Trophoblast cell (in vitro differentiated cells and primary cell): ENCODE results near the gene TRIM9.
A peak's percentile ranks its signal among the peaks of the same experiment; 100 is the strongest.

Experiments used
- DNase-seq, 2 donors: peaks; one replicate each; pipeline ENCODE4 v3.0.0-alpha.2; 2016
- H2AFZ ChIP-seq: 2 replicates; pipeline ENCODE4 v1.6.1; 2013; ENCODE audit warnings: low read length, moderate library complexity, mild to moderate bottlenecking; ENCODE audit not compliant: insufficient read depth, poor library complexity
- H2AK5ac ChIP-seq: 2 replicates; pipeline ENCODE4 v1.6.1; 2013; ENCODE audit warnings: mild to moderate bottlenecking, low read length
- H2BK120ac ChIP-seq: 2 replicates; pipeline ENCODE4 v1.6.1; 2013; ENCODE audit warnings: low read length, mild to moderate bottlenecking, moderate library complexity; ENCODE audit not compliant: insufficient read depth, poor library complexity
- H2BK12ac ChIP-seq: 2 replicates; pipeline ENCODE4 v1.6.1; 2013; ENCODE audit warnings: mild to moderate bottlenecking, low read length, moderate library complexity
- H2BK5ac ChIP-seq: 2 replicates; pipeline ENCODE4 v1.6.1; 2013; ENCODE audit warnings: low read length, low read depth, moderate library complexity, mild to moderate bottlenecking; ENCODE audit not compliant: poor library complexity
- H3K14ac ChIP-seq: 2 replicates; pipeline ENCODE4 v1.6.1; 2013; ENCODE audit warnings: mild to moderate bottlenecking, low read length
- H3K18ac ChIP-seq: 2 replicates; pipeline ENCODE4 v1.6.1; 2013; ENCODE audit warnings: mild to moderate bottlenecking, low read length
- H3K23ac ChIP-seq: 2 replicates; pipeline ENCODE4 v1.6.1; 2013; ENCODE audit warnings: low read length
- H3K27ac ChIP-seq: 2 replicates; pipeline ENCODE4 v1.5.1; 2013; ENCODE audit warnings: low read depth, mild to moderate bottlenecking, inconsistent platforms, low read length, moderate library complexity
- H3K27me3 ChIP-seq: 2 replicates; pipeline ENCODE4 v1.6.1; 2013; ENCODE audit warnings: inconsistent platforms, mild to moderate bottlenecking, low read length, moderate library complexity; ENCODE audit not compliant: insufficient read depth
- H3K36me3 ChIP-seq, 2 experiments: 1 replicate in 1 of 2; 2 replicates in 1 of 2; pipeline ENCODE4 v1.6.1; 2013; ENCODE audit warnings: low read length in 2 of 2, mild to moderate bottlenecking in 2 of 2, moderate library complexity in 1 of 2; ENCODE audit not compliant: insufficient read depth in 2 of 2, control insufficient read depth in 1 of 2
- H3K4ac ChIP-seq: 2 replicates; pipeline ENCODE4 v1.6.1; 2013; ENCODE audit warnings: low read depth, mild to moderate bottlenecking, low read length, moderate library complexity
- H3K4me1 ChIP-seq, 2 experiments: 1 replicate in 1 of 2; 2 replicates in 1 of 2; pipeline ENCODE4 v1.6.1; 2013; ENCODE audit warnings: low read length in 2 of 2, mild to moderate bottlenecking in 2 of 2, moderate library complexity in 1 of 2; ENCODE audit not compliant: insufficient read depth in 2 of 2, control insufficient read depth in 1 of 2
- H3K4me2 ChIP-seq: 2 replicates; pipeline ENCODE4 v1.6.1; 2013; ENCODE audit warnings: inconsistent platforms, mild to moderate bottlenecking, low read length, moderate library complexity
- H3K4me3 ChIP-seq: 2 replicates; pipeline ENCODE4 v1.5.1; 2013; ENCODE audit warnings: mild to moderate bottlenecking, low read depth, low read length, inconsistent platforms
- H3K79me1 ChIP-seq: one replicate; pipeline ENCODE4 v1.6.1; 2013; ENCODE audit warnings: low read length
- H3K79me2 ChIP-seq: 2 replicates; pipeline ENCODE4 v1.6.1; 2013; ENCODE audit warnings: low read length, mild to moderate bottlenecking; ENCODE audit not compliant: control insufficient read depth, insufficient read depth, poor library complexity
- H3K9ac ChIP-seq: 2 replicates; pipeline ENCODE4 v1.6.1; 2013; ENCODE audit warnings: mild to moderate bottlenecking, low read length
- H3K9me3 ChIP-seq: 2 replicates; pipeline ENCODE4 v1.6.1; 2013; ENCODE audit warnings: low read depth, mild to moderate bottlenecking, control low read depth, inconsistent platforms, low read length; ENCODE audit not compliant: insufficient read depth
- H4K12ac ChIP-seq: 2 replicates; pipeline ENCODE4 v1.6.1; 2013; ENCODE audit warnings: low read depth, mild to moderate bottlenecking, low read length, moderate library complexity
- H4K8ac ChIP-seq: 2 replicates; pipeline ENCODE4 v1.6.1; 2013; ENCODE audit warnings: low read depth, mild to moderate bottlenecking, low read length, moderate library complexity
- H4K91ac ChIP-seq: one replicate; pipeline ENCODE4 v1.6.1; 2013; ENCODE audit warnings: low read depth, mild to moderate bottlenecking, low read length, moderate library complexity
- WGBS: extraction: QIAGEN DNeasy Blood & Tissue Kit; methylation state at CpG from one replicate; pipeline ENCODE4 v1.1.7; 2013; ENCODE audit warnings: missing lambda C conversion rate; ENCODE audit not compliant: insufficient read length, insufficient coverage; ENCODE audit errors: extremely low coverage; 5-methylcytosine and 5-hydroxymethylcytosine counted together

Gene TRIM9

DNA sequence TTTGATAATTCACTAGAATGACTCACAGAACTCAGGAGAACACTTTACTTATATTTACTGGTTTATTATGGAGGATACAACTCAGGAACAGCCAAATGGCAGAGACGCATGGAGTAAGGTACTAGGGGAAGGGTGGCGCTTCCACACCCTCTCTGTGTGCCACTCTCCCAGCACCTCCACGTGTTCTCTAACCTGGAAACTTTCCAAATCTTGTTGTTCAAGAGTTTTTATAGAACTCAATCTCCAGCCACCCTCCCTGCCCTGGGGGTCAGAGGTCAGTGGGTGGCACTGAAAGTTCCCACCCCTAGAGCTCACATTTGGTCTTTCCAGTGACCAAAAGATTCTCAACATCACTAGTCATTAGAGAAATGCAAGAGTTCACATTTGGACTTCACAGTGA is 13.2 kb downstream of the TRIM9 start:
- no peaks in the 10 kb centered on the region for H3K79me1 ChIP-seq
- no peaks in the 10 kb centered on the region for H3K4me1 ChIP-seq
- H3K27me3 ChIP-seq: no peaks in the 10 kb centered on the region
- no peak overlapping the region for H3K27ac ChIP-seq
- no peak overlapping the region for H2AFZ ChIP-seq
- no peaks in the 10 kb centered on the region for H3K9me3 ChIP-seq
- no peak overlapping the region for H3K18ac ChIP-seq
- H2BK120ac ChIP-seq: no peak overlapping the region
- H4K8ac ChIP-seq: no peak overlapping the region
- H3K14ac ChIP-seq: no peak overlapping the region
- no peak overlapping the region for H3K23ac ChIP-seq
- H3K4ac ChIP-seq: no peak overlapping the region
- no peak overlapping the region for H2AK5ac ChIP-seq
- H2BK12ac ChIP-seq: no peak overlapping the region
- H3K79me2 ChIP-seq: no peaks in the 10 kb centered on the region
- H3K4me3 ChIP-seq: no peak overlapping the region
- no peak overlapping the region for H4K12ac ChIP-seq
- H2BK5ac ChIP-seq: no peak overlapping the region
- no CpG with 5 or more reads among the region's 3 CpGs for WGBS
- DNase-seq: no peak
- H3K36me3 ChIP-seq: no peaks in the 10 kb centered on the region
- H3K4me2 ChIP-seq: no peak overlapping the region
- no peak overlapping the region for H4K91ac ChIP-seq
- H3K9ac ChIP-seq: peak overlapping the region; percentile 36

DNA sequence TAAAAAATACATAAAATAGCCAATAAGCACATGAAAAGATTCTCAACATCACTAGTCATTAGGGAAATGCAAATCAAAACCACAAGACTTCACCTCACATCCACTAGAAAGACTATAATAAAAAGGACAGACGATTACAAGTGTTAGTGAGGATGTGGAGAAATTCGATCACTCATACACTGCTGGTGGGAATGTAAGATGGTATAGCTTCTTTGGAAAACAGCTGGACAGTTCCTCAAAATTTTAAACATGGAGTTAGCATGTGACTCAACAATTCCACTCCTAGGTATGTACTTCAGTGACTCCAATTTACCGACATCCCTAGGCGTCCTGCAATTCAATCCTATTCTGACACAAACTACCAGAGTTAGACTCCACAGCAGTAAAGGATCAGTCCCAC is 13.7 kb downstream of the TRIM9 start:
- H3K36me3 ChIP-seq: no peaks in the 10 kb centered on the region
- WGBS: no CpG with 5 or more reads among the region's 4 CpGs
- no peak overlapping the region for H3K4ac ChIP-seq
- H2BK5ac ChIP-seq: no peak overlapping the region
- no peak overlapping the region for H3K4me3 ChIP-seq
- no peak overlapping the region for H2AFZ ChIP-seq
- no peaks in the 10 kb centered on the region for H3K9me3 ChIP-seq
- no peak overlapping the region for H2AK5ac ChIP-seq
- no peak overlapping the region for H3K23ac ChIP-seq
- H4K12ac ChIP-seq: no peak overlapping the region
- H3K18ac ChIP-seq: no peak overlapping the region
- H3K79me2 ChIP-seq: no peaks in the 10 kb centered on the region
- peak in 1 of 2 donors; percentile 10 for DNase-seq
- H3K4me1 ChIP-seq: no peaks in the 10 kb centered on the region
- H3K9ac ChIP-seq: no peak overlapping the region
- H3K27me3 ChIP-seq: no peaks in the 10 kb centered on the region
- H4K91ac ChIP-seq: no peak overlapping the region
- H3K14ac ChIP-seq: no peak overlapping the region
- H3K27ac ChIP-seq: no peak overlapping the region
- H3K4me2 ChIP-seq: no peak overlapping the region
- H2BK12ac ChIP-seq: no peak overlapping the region
- no peak overlapping the region for H4K8ac ChIP-seq
- no peaks in the 10 kb centered on the region for H3K79me1 ChIP-seq
- no peak overlapping the region for H2BK120ac ChIP-seq

DNA sequence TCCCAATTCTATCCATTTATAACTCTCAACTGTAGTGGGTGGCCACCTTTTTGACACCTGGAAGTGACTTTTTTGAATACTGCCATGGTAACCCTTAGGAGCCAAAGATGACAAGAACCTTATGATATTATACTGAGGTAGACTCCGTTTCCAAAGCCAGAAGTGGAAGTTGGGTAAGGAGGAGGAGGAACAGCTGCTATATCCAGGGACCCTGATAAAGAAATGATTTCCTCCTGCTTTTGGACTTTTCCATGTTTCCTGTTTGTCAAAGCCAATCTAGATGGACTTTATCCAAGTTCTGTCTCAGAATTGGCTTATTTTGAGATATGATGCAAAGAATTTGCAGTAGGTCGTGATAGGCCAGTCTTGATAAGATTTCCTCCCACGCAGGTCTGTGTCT is 14.3 kb downstream of the TRIM9 start:
- no CpG with 5 or more reads among the region's 3 CpGs for WGBS

DNA sequence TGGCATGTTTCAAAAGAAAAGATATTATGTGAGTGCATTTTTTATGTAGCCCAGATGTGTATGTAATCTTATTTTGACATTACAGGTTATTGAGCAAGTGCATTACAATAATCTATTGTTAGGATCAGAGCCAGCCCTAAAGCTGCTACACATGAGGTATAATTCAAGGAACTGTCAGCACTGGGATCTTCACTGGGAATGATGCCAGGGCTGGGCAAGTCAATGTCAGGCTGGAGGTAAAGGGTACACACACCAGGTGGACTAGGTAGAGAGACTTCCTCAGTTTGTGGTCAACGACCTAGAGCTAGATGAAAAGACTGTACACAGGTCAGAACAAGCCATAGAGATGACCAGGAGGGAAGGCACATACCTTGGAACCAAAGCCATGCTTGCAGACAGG is 15.4 kb downstream of the TRIM9 start:
- Histone ChIP-seq H4K91ac (no peak overlapping the region), H3K4me1 (no peaks in the 10 kb centered on the region)
- DNase-seq: no peak

More for the DNA sequence above, 14.3 kb downstream of the TRIM9 start:
- no peak overlapping the region for H3K4me2 ChIP-seq
- no peak overlapping the region for H4K91ac ChIP-seq
- no peak overlapping the region for H3K18ac ChIP-seq
- no peak overlapping the region for H4K12ac ChIP-seq
- no peaks in the 10 kb centered on the region for H3K27me3 ChIP-seq
- no peak overlapping the region for H4K8ac ChIP-seq
- no peak overlapping the region for H2BK12ac ChIP-seq
- no peaks in the 10 kb centered on the region for H3K79me1 ChIP-seq
- DNase-seq: no peak
- H3K4ac ChIP-seq: no peak overlapping the region
- H3K14ac ChIP-seq: no peak overlapping the region
- H3K27ac ChIP-seq: no peak overlapping the region
- no peak overlapping the region for H2BK120ac ChIP-seq
- H3K36me3 ChIP-seq: no peaks in the 10 kb centered on the region
- no peak overlapping the region for H3K23ac ChIP-seq
- H3K79me2 ChIP-seq: no peaks in the 10 kb centered on the region
- H3K4me1 ChIP-seq: no peaks in the 10 kb centered on the region
- H3K9me3 ChIP-seq: no peaks in the 10 kb centered on the region
- H2BK5ac ChIP-seq: no peak overlapping the region
- no peak overlapping the region for H2AFZ ChIP-seq
- no peak overlapping the region for H3K4me3 ChIP-seq
- H3K9ac ChIP-seq: no peak overlapping the region
- no peak overlapping the region for H2AK5ac ChIP-seq

More for the DNA sequence above, 15.4 kb downstream of the TRIM9 start:
- H3K27me3 ChIP-seq: no peaks in the 10 kb centered on the region
- H3K27ac ChIP-seq: no peak overlapping the region
- no peak overlapping the region for H3K14ac ChIP-seq
- no peaks in the 10 kb centered on the region for H3K9me3 ChIP-seq
- H3K4ac ChIP-seq: no peak overlapping the region
- WGBS: no CpG with 5 or more reads among the region's 1 CpG
- H4K8ac ChIP-seq: no peak overlapping the region
- H3K36me3 ChIP-seq: no peaks in the 10 kb centered on the region
- no peak overlapping the region for H3K18ac ChIP-seq
- H2AK5ac ChIP-seq: no peak overlapping the region
- H4K12ac ChIP-seq: no peak overlapping the region
- H3K9ac ChIP-seq: no peak overlapping the region
- H3K4me3 ChIP-seq: no peak overlapping the region
- no peak overlapping the region for H3K4me2 ChIP-seq
- no peak overlapping the region for H2AFZ ChIP-seq
- H3K79me2 ChIP-seq: no peaks in the 10 kb centered on the region
- H3K79me1 ChIP-seq: no peaks in the 10 kb centered on the region
- H2BK120ac ChIP-seq: no peak overlapping the region
- H2BK5ac ChIP-seq: no peak overlapping the region
- no peak overlapping the region for H2BK12ac ChIP-seq
- H3K23ac ChIP-seq: no peak overlapping the region
